ENCODE data around the gene CXCL11. TPM values are rescaled to one million over a fixed set of nuclear protein-coding genes. Genes with fewer than 3 reads are reported as not detected.
A peak's percentile ranks its signal among the peaks of the same experiment; 100 is the strongest.

The CXCL11 gene
- total RNA-seq, 4 donors from 2014 or later, result not detected

DNA sequence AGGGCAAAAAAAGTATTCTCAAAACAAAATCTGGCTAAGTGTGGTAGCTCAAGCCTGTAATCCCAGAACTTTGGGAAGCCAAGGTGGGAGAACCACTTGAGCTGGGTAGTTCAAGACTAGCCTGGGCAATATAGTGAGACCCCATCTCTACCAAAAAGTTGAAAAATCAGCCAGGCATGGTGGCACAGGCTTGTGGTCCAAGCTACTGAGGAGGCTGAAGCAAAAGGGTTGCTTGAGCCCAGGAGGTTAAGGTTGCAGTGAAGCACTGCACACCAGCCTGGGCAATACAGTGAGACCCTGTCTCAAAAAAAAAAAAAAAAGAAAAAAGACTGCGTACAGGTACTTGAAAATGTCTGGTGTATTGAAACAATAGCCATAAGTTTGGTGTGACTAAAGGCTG is 43.4 kb downstream of the CXCL11 start:
- no peaks in the 10 kb centered on the region for H3K36me3 ChIP-seq
- no peaks in the 10 kb centered on the region for H3K27me3 ChIP-seq
- intact Hi-C loops (cut with DNase I; ENCODE audit: low total_unique reads) (loop anchor here (5.0 kb wide), 1 partner anchor 260 kb away; the partner anchor contains the start of gene FAM47E), in situ Hi-C loops (cut with MboI; ENCODE audit: low sequenced_read_pairs in 4 of 4) (loop anchor here in 1 of 4 donors (5.0 kb wide), 1 partner anchor 75 kb away; no protein-coding TSS in a partner anchor)
- H3K4me1 ChIP-seq, result peaks cover 19 to 21% of the 10 kb centered on the region in 2 donors
- H3K27ac ChIP-seq, result no peak overlapping the region
- TF ChIP-seq, protein P1, sequence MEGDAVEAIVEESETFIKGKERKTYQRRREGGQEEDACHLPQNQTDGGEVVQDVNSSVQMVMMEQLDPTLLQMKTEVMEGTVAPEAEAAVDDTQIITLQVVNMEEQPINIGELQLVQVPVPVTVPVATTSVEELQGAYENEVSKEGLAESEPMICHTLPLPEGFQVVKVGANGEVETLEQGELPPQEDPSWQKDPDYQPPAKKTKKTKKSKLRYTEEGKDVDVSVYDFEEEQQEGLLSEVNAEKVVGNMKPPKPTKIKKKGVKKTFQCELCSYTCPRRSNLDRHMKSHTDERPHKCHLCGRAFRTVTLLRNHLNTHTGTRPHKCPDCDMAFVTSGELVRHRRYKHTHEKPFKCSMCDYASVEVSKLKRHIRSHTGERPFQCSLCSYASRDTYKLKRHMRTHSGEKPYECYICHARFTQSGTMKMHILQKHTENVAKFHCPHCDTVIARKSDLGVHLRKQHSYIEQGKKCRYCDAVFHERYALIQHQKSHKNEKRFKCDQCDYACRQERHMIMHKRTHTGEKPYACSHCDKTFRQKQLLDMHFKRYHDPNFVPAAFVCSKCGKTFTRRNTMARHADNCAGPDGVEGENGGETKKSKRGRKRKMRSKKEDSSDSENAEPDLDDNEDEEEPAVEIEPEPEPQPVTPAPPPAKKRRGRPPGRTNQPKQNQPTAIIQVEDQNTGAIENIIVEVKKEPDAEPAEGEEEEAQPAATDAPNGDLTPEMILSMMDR (IDR thresholded peaks at IDR 0.05 in 4 of 5, conservative IDR thresholded peaks at IDR 0.05 in 1 of 5), result no peak
- no peak for TF ChIP-seq POLR2A (IDR thresholded peaks at IDR 0.05)
- ATAC-seq (no peak), DNase-seq (no peak)
- no peaks in the 10 kb centered on the region for H3K9me3 ChIP-seq
- no peak overlapping the region for H3K4me3 ChIP-seq

DNA sequence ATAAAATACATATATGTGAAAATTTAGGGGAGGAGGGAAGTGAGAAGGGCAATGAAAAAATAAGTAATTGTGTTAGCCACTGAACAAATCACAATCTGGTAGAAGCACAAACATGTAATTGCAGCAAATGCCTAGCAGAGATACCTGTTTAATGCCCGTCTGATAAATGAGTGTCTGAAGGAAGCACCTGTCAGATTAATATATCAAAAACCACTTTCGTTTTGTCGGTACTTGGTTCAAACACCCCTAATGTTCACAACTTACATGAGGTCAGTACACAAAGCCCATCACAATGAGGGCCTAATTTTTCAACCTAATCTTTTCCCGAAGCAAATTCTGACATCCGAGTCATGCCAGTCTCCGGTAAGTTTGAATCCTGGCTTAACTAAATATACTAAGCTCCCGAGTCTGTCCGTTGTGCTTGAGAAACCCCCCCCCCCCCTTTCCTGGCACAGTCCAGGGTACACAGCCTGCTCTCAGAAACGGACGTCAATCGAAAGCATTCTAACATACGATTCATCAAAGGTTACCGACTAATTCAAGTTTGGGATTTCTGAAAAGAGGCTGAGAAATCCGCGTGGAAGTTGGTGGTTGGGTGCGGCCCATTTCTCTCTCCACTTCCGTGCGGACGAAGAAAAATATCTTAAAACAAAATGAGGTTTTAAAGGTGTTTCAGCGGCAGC is 45.9 kb downstream of the CXCL11 start:
- peak overlapping the region; percentile 84 to 90 (median 87) for H3K27ac ChIP-seq
- TF ChIP-seq, protein P1 (IDR thresholded peaks at IDR 0.05 in 4 of 5, conservative IDR thresholded peaks at IDR 0.05 in 1 of 5), result no peak
- TF ChIP-seq POLR2A (IDR thresholded peaks at IDR 0.05), result no peak
- peaks cover 19 to 21% of the 10 kb centered on the region in 2 donors for H3K4me1 ChIP-seq
- H3K4me3 ChIP-seq, result peak overlapping the region; percentile 72 to 97 (median 88)
- H3K27me3 ChIP-seq, result no peaks in the 10 kb centered on the region
- no peaks in the 10 kb centered on the region for H3K36me3 ChIP-seq
- ATAC-seq (peak in 1 of 2 donors; percentile 18), DNase-seq (no peak)
- intact Hi-C loops (cut with DNase I; ENCODE audit: low total_unique reads), result loop anchor here (1.0 to 5.0 kb wide), 5 partner anchors 49 to 262 kb away; partner anchors contain the start of genes FAM47E, NAAA and NUP54
- in situ Hi-C loops (cut with MboI; ENCODE audit: low sequenced_read_pairs in 4 of 4), result loop anchor here in 1 of 4 donors (5.0 kb wide), 1 partner anchor 77 kb away; no protein-coding TSS in a partner anchor
- H3K9me3 ChIP-seq, result no peaks in the 10 kb centered on the region

DNA sequence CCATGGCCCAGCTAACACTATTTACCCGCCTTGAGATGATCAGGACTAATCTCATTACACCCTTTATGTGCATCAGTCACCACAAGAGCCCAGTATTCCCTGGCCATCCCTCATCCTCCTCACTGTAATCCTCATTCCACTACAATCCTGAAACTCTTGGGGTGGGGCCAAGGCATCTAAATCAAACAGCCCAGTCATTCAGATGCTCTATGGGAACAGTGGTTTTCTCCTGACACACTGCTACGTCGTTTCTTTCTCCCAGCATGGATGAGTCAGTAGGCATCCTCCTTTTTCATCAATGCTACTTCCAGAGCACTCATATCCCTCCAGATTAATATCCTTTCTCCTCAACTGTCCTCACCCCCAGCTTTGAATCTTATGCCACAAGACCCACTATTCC is 50.8 kb downstream of the CXCL11 start:
- Histone ChIP-seq H3K9me3 (no peaks in the 10 kb centered on the region), H3K27ac (no peak overlapping the region), H3K4me3 (no peak overlapping the region), H3K4me1 (peaks cover 14 to 19% of the 10 kb centered on the region in 2 donors), H3K27me3 (no peaks in the 10 kb centered on the region), H3K36me3 (peaks cover 0 to 19% of the 10 kb centered on the region in 2 donors)
- in situ Hi-C loops (cut with MboI; ENCODE audit: low sequenced_read_pairs in 4 of 4) (no loop called here), intact Hi-C loops (cut with DNase I; ENCODE audit: low total_unique reads) (no loop called here)
- TF ChIP-seq POLR2A (IDR thresholded peaks at IDR 0.05), result no peak
- TF ChIP-seq, protein P1 (IDR thresholded peaks at IDR 0.05 in 4 of 5, conservative IDR thresholded peaks at IDR 0.05 in 1 of 5), result no peak
- DNase-seq (no peak), ATAC-seq (no peak)

Other genes with a start within 250 kb of the CXCL11 start
- under 1 TPM in 1 of 4 donors, not detected in 3; 0.13 TPM for gene PPEF2, start 133.6 kb downstream of the CXCL11 start, total RNA-seq
- gene NAAA, start 95.1 kb downstream of the CXCL11 start, total RNA-seq, result 10 to 100 TPM; 18.5 to 69.8 (median 42.3) TPM
- 10 to 100 TPM; 23.5 to 46.0 (median 29.4) TPM for gene SDAD1, start 45.1 kb downstream of the CXCL11 start, total RNA-seq
- gene CXCL9, start 28.6 kb downstream of the CXCL11 start, total RNA-seq, result 1 to 10 TPM in 1 of 4 donors, under 1 TPM in 2, not detected in 1; 0.40 to 1.6 (median 0.46) TPM
- gene CXCL10, start 12.6 kb downstream of the CXCL11 start, total RNA-seq, result under 1 TPM in 1 of 4 donors, not detected in 3; 0.97 TPM
- 10 to 100 TPM; 55.2 to 91.0 (median 83.4) TPM for gene ART3, start 38.6 kb upstream of the CXCL11 start, total RNA-seq
- gene NUP54, start 112.3 kb upstream of the CXCL11 start, total RNA-seq, result 10 to 100 TPM; 15.7 to 22.8 (median 20.0) TPM
- gene SCARB2, start 177.8 kb upstream of the CXCL11 start, total RNA-seq, result 100 to 1,000 TPM in 3 of 4 donors, 10 to 100 TPM in 1; 91.3 to 292 (median 186) TPM
- gene FAM47E, start 215.7 kb upstream of the CXCL11 start, total RNA-seq, result 1 to 10 TPM in 3 of 4 donors, under 1 TPM in 1; 0.56 to 6.8 (median 3.8) TPM

Measured in gastrocnemius medialis (tissue), 4 donors.